ENCODE data around the gene STK40.
A peak's percentile ranks its signal among the peaks of the same experiment; 100 is the strongest.

The STK40 gene

GRCh38 chr1:36387141-36387949 is 1.6 kb upstream of the STK40 start:
- no peaks in the 10 kb centered on the region for H3K9me3 ChIP-seq (ENCODE audit: control insufficient read depth in 1 of 2, low read length in 2 of 2)
- no peaks in the 10 kb centered on the region for H3K27me3 ChIP-seq (ENCODE audit: control insufficient read depth in 1 of 2, insufficient read depth in 2 of 2, low read length in 2 of 2)
- H3K9ac ChIP-seq (ENCODE audit: low read depth in 1 of 2, low read length in 2 of 2), result peak overlapping the region; percentile 87 to 88
- H3K4me3 ChIP-seq (ENCODE audit: low read depth in 1 of 2, low read length in 2 of 2), result peak overlapping the region; percentile 74 to 84
- peak overlapping the region; percentile 92 for H3K27ac ChIP-seq (ENCODE audit: low read depth, low read length)
- peaks cover 32 to 38% of the 10 kb centered on the region in 2 donors for H3K4me1 ChIP-seq (ENCODE audit: control insufficient read depth in 1 of 2, insufficient read depth in 2 of 2, low read length in 2 of 2)
- H3K36me3 ChIP-seq (ENCODE audit: control insufficient read depth in 1 of 2, insufficient read depth in 2 of 2, low read length in 2 of 2), result peaks cover 9 to 21% of the 10 kb centered on the region in 2 donors

- Histone ChIP-seq H3K9me3 (ENCODE audit: control insufficient read depth in 1 of 2, low read length in 2 of 2) (no peaks in the 10 kb centered on the region), H3K4me3 (ENCODE audit: low read depth in 1 of 2, low read length in 2 of 2) (peak overlapping the region; percentile 74 to 84), H3K36me3 (ENCODE audit: control insufficient read depth in 1 of 2, insufficient read depth in 2 of 2, low read length in 2 of 2) (peaks cover 7 to 14% of the 10 kb centered on the region in 2 donors), H3K27me3 (ENCODE audit: control insufficient read depth in 1 of 2, insufficient read depth in 2 of 2, low read length in 2 of 2) (no peaks in the 10 kb centered on the region), H3K9ac (ENCODE audit: low read depth in 1 of 2, low read length in 2 of 2) (peak overlapping the region; percentile 87 to 88), H3K4me1 (ENCODE audit: control insufficient read depth in 1 of 2, insufficient read depth in 2 of 2, low read length in 2 of 2) (peaks cover 32 to 38% of the 10 kb centered on the region in 2 donors), H3K27ac (ENCODE audit: low read depth, low read length) (peak overlapping the region; percentile 92)
Observed at GRCh38 chr1:36386265-36387140, 779 bp upstream of the STK40 start.

DNA sequence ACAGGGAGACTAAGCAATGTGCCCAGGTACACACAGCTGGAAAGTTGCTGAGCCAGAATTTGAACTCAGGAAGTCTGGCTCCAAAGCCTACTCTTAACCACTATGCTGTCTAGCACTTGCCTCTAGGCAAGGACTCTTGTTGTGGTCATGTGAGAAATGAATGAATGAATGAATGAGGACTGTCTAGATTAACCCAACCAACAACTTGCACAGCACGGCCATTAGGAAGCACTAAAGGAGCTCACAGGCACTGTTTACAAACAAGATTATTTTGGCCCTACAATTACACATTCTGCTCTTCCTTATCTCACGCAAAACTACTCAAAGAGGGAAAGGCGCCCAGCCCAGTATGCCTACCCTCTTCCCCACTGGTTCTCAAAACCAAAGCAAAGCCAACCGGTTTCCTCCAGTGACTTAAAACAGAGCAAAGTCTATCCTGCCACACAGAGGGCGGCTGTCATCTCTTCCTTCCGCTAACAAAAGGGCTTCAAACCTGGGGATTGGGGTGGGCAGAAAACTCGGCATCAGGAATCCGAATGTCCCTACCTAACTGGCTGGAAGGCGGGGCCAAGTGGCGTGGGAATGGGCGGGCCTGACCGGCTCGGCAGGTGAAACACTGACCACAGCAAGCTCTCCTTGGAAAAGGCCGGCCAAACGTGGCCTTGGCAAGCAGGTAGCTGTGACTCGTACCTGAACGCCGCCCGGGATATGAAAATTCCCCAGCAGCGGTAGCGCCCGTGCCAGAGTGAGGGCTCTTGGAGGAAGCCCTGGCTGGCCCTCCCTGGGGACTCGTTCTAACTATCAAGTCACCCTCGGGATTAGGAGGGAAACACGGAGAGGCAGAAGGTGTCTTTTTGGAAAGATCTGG is 948 bp downstream of the STK40 start:
- H3K9me3 ChIP-seq (ENCODE audit: control insufficient read depth in 1 of 2, low read length in 2 of 2), result no peaks in the 10 kb centered on the region
- peak overlapping the region; percentile 87 to 90 for H3K4me3 ChIP-seq (ENCODE audit: low read depth in 1 of 2, low read length in 2 of 2)
- no peaks in the 10 kb centered on the region for H3K27me3 ChIP-seq (ENCODE audit: control insufficient read depth in 1 of 2, insufficient read depth in 2 of 2, low read length in 2 of 2)
- H3K27ac ChIP-seq (ENCODE audit: low read depth, low read length), result peak overlapping the region; percentile 94
- H3K36me3 ChIP-seq (ENCODE audit: control insufficient read depth in 1 of 2, insufficient read depth in 2 of 2, low read length in 2 of 2), result no peaks in the 10 kb centered on the region
- H3K9ac ChIP-seq (ENCODE audit: low read depth in 1 of 2, low read length in 2 of 2), result peak overlapping the region; percentile 96 to 99
- peaks cover 37 to 48% of the 10 kb centered on the region in 2 donors for H3K4me1 ChIP-seq (ENCODE audit: control insufficient read depth in 1 of 2, insufficient read depth in 2 of 2, low read length in 2 of 2)

GRCh38 chr1:36383240-36383639 is 2.5 kb downstream of the STK40 start:
- no peak overlapping the region for H3K9ac ChIP-seq (ENCODE audit: low read depth in 1 of 2, low read length in 2 of 2)
- peaks cover 0 to 3% of the 10 kb centered on the region in 2 donors for H3K36me3 ChIP-seq (ENCODE audit: control insufficient read depth in 1 of 2, insufficient read depth in 2 of 2, low read length in 2 of 2)
- no peak overlapping the region for H3K4me3 ChIP-seq (ENCODE audit: low read depth in 1 of 2, low read length in 2 of 2)
- no peaks in the 10 kb centered on the region for H3K9me3 ChIP-seq (ENCODE audit: control insufficient read depth in 1 of 2, low read length in 2 of 2)
- H3K4me1 ChIP-seq (ENCODE audit: control insufficient read depth in 1 of 2, insufficient read depth in 2 of 2, low read length in 2 of 2), result peaks cover 37 to 48% of the 10 kb centered on the region in 2 donors
- H3K27me3 ChIP-seq (ENCODE audit: control insufficient read depth in 1 of 2, insufficient read depth in 2 of 2, low read length in 2 of 2), result no peaks in the 10 kb centered on the region
- H3K27ac ChIP-seq (ENCODE audit: low read depth, low read length), result no peak overlapping the region

DNA sequence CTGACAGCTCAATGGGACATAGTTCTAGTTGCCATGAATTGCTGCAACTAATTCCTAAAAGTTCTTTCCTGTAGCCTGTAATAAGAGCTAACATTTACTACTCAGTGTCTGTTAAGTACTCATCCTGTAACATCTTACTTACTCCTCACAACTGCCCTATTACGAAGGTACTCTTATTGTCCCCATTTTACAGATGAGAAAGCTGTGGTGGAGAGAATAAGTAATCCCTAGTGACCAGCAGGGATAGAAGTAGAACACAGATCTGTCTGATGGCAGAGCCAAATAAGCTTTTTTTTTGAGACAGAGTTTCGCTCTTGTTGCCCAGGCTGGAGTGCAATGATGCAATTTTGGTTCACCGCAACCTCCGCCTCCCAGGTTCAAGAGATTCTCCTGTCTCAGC is 3.1 kb downstream of the STK40 start:
- H3K4me3 ChIP-seq (ENCODE audit: low read depth in 1 of 2, low read length in 2 of 2), result no peak overlapping the region
- peaks cover 0 to 8% of the 10 kb centered on the region in 2 donors for H3K36me3 ChIP-seq (ENCODE audit: control insufficient read depth in 1 of 2, insufficient read depth in 2 of 2, low read length in 2 of 2)
- H3K4me1 ChIP-seq (ENCODE audit: control insufficient read depth in 1 of 2, insufficient read depth in 2 of 2, low read length in 2 of 2), result peaks cover 38 to 49% of the 10 kb centered on the region in 2 donors
- H3K9me3 ChIP-seq (ENCODE audit: control insufficient read depth in 1 of 2, low read length in 2 of 2), result no peaks in the 10 kb centered on the region
- H3K9ac ChIP-seq (ENCODE audit: low read depth in 1 of 2, low read length in 2 of 2), result no peak overlapping the region
- H3K27ac ChIP-seq (ENCODE audit: low read depth, low read length), result no peak overlapping the region
- H3K27me3 ChIP-seq (ENCODE audit: control insufficient read depth in 1 of 2, insufficient read depth in 2 of 2, low read length in 2 of 2), result no peaks in the 10 kb centered on the region

GRCh38 chr1:36382231-36382630 is 3.5 kb downstream of the STK40 start:
- no peaks in the 10 kb centered on the region for H3K27me3 ChIP-seq (ENCODE audit: control insufficient read depth in 1 of 2, insufficient read depth in 2 of 2, low read length in 2 of 2)
- H3K36me3 ChIP-seq (ENCODE audit: control insufficient read depth in 1 of 2, insufficient read depth in 2 of 2, low read length in 2 of 2), result peaks cover 0 to 10% of the 10 kb centered on the region in 2 donors
- no peak overlapping the region for H3K4me3 ChIP-seq (ENCODE audit: low read depth in 1 of 2, low read length in 2 of 2)
- peaks cover 36 to 48% of the 10 kb centered on the region in 2 donors for H3K4me1 ChIP-seq (ENCODE audit: control insufficient read depth in 1 of 2, insufficient read depth in 2 of 2, low read length in 2 of 2)
- H3K9ac ChIP-seq (ENCODE audit: low read depth in 1 of 2, low read length in 2 of 2), result no peak overlapping the region
- no peak overlapping the region for H3K27ac ChIP-seq (ENCODE audit: low read depth, low read length)
- H3K9me3 ChIP-seq (ENCODE audit: control insufficient read depth in 1 of 2, low read length in 2 of 2), result no peaks in the 10 kb centered on the region

DNA sequence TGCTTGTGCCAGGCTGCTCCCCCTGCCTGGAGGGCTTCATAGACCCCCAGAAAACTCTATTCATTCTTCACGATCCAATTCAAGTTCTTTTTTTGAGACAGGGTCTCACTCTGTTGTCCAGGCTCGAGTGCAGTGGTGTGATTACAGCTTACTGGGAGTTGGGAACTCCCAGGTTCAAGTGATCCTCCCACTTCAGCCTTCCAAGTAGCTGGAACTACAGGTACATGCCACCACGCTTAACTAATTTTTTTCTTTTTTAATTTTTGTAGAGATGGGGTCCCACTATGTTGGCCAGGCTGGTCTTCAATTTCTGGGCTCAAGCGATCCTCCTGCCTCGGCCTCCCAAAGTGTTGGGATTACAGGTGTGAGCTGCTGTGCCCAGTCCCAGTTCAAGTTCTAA is 4.3 kb downstream of the STK40 start:
- no peaks in the 10 kb centered on the region for H3K9me3 ChIP-seq (ENCODE audit: control insufficient read depth in 1 of 2, low read length in 2 of 2)
- no peaks in the 10 kb centered on the region for H3K27me3 ChIP-seq (ENCODE audit: control insufficient read depth in 1 of 2, insufficient read depth in 2 of 2, low read length in 2 of 2)
- H3K4me1 ChIP-seq (ENCODE audit: control insufficient read depth in 1 of 2, insufficient read depth in 2 of 2, low read length in 2 of 2), result peaks cover 29 to 40% of the 10 kb centered on the region in 2 donors
- no peak overlapping the region for H3K9ac ChIP-seq (ENCODE audit: low read depth in 1 of 2, low read length in 2 of 2)
- no peak overlapping the region for H3K4me3 ChIP-seq (ENCODE audit: low read depth in 1 of 2, low read length in 2 of 2)
- no peak overlapping the region for H3K27ac ChIP-seq (ENCODE audit: low read depth, low read length)
- H3K36me3 ChIP-seq (ENCODE audit: control insufficient read depth in 1 of 2, insufficient read depth in 2 of 2, low read length in 2 of 2), result peaks cover 0 to 10% of the 10 kb centered on the region in 2 donors

DNA sequence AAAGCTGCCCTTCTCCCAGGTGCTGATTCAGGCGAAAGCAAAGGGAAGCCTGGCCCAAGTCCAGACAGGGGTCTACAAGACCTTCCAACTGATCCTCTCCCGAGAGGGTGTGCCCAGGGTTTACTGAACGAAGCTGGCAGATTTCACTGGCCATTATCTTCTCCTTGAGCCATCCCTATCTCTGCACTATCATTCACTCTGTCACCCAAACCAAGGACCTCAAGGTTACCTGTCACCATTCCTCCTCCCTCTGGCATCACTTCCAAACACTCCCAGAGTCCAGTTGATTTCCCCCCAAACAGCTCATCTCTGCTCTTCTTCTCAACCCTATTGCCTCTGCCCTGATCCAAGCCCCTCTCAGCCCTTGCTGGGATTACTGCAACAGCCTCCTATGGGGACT is 4.9 kb downstream of the STK40 start:
- Histone ChIP-seq H3K4me3 (ENCODE audit: low read depth in 1 of 2, low read length in 2 of 2) (no peak overlapping the region), H3K4me1 (ENCODE audit: control insufficient read depth in 1 of 2, insufficient read depth in 2 of 2, low read length in 2 of 2) (peaks cover 35 to 40% of the 10 kb centered on the region in 2 donors), H3K9ac (ENCODE audit: low read depth in 1 of 2, low read length in 2 of 2) (no peak overlapping the region), H3K9me3 (ENCODE audit: control insufficient read depth in 1 of 2, low read length in 2 of 2) (no peaks in the 10 kb centered on the region), H3K27me3 (ENCODE audit: control insufficient read depth in 1 of 2, insufficient read depth in 2 of 2, low read length in 2 of 2) (no peaks in the 10 kb centered on the region), H3K36me3 (ENCODE audit: control insufficient read depth in 1 of 2, insufficient read depth in 2 of 2, low read length in 2 of 2) (peaks cover 4 to 13% of the 10 kb centered on the region in 2 donors), H3K27ac (ENCODE audit: low read depth, low read length) (peak overlapping the region; percentile 1)

- H3K4me3 ChIP-seq (ENCODE audit: low read depth in 1 of 2, low read length in 2 of 2), result no peak overlapping the region
- no peaks in the 10 kb centered on the region for H3K9me3 ChIP-seq (ENCODE audit: control insufficient read depth in 1 of 2, low read length in 2 of 2)
- peaks cover 4 to 13% of the 10 kb centered on the region in 2 donors for H3K36me3 ChIP-seq (ENCODE audit: control insufficient read depth in 1 of 2, insufficient read depth in 2 of 2, low read length in 2 of 2)
- peak overlapping the region in 1 of 2 donors; percentile 11 for H3K9ac ChIP-seq (ENCODE audit: low read depth in 1 of 2, low read length in 2 of 2)
- H3K4me1 ChIP-seq (ENCODE audit: control insufficient read depth in 1 of 2, insufficient read depth in 2 of 2, low read length in 2 of 2), result peaks cover 40% of the 10 kb centered on the region in 2 donors
- H3K27ac ChIP-seq (ENCODE audit: low read depth, low read length), result no peak overlapping the region
- H3K27me3 ChIP-seq (ENCODE audit: control insufficient read depth in 1 of 2, insufficient read depth in 2 of 2, low read length in 2 of 2), result no peaks in the 10 kb centered on the region
Observed at GRCh38 chr1:36380143-36380619, 5.5 kb downstream of the STK40 start.

All from duodenal mucosa (tissue), 2 donors.